ENCODE data around the gene SLC9A2. TPM values are rescaled to one million over a fixed set of nuclear protein-coding genes. Genes with fewer than 3 reads are reported as not detected.

Gene SLC9A2
- total and polyA plus RNA-seq, 7 donors: under 0.01 to 14.0 (median 6.0) TPM; not detected in 2

DNA sequence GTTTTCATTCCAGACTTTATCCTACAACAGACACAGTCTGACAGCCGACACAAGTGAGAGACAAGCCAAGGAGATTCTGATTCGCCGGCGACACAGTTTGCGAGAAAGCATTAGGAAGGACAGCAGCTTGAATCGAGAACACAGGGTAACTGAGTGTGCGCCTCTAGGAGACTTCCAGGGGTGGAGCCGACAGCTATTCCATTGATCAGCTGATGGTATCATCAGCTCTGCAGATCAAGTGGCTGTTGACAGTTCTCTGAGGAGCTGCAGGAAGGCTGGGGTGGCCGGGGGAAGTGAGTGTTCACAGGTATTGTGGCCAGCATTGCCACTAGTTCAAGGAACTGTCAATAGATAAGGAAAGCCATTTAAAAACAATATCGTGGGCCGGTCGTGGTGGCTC is 85.2 kb downstream of the SLC9A2 start:
- Histone ChIP-seq H3K36me3 (no peaks in the 10 kb centered on the region), H3K4me3 (no peak overlapping the region), H3K9me3 (no peaks in the 10 kb centered on the region), H3K4me1 (no peaks in the 10 kb centered on the region), H3K27ac (no peak overlapping the region), H3K27me3 (peaks cover 0 to 31% (median 6%) of the 10 kb centered on the region in 3 donors)
- 69 to 77% methylated on average over 12 of the region's 12 CpGs for WGBS, 2 donors
- TF ChIP-seq POLR2A (IDR thresholded peaks at IDR 0.05) (no peak), POLR2AphosphoS5 (IDR thresholded peaks at IDR 0.05) (no peak), EP300 (IDR thresholded peaks at IDR 0.05) (no peak), CTCF (IDR thresholded peaks at IDR 0.05) (no peak)
- DNase-seq: no peak
- intact Hi-C loops (cut with DNase I): loop anchor here (5.0 kb wide), 1 partner anchor 232 kb away; the partner anchor contains the start of gene SLC9A4

- Histone ChIP-seq H3K27me3 (peaks cover 0 to 29% (median 6%) of the 10 kb centered on the region in 3 donors), H3K9me3 (no peaks in the 10 kb centered on the region), H3K36me3 (no peaks in the 10 kb centered on the region), H3K27ac (no peak overlapping the region), H3K4me1 (no peaks in the 10 kb centered on the region), H3K4me3 (no peak overlapping the region)
- TF ChIP-seq CTCF (IDR thresholded peaks at IDR 0.05): no peak
- TF ChIP-seq POLR2AphosphoS5 (IDR thresholded peaks at IDR 0.05): no peak
- no peak for TF ChIP-seq POLR2A (IDR thresholded peaks at IDR 0.05)
- TF ChIP-seq EP300 (IDR thresholded peaks at IDR 0.05): no peak
- 88 to 92% methylated on average over 20 of the region's 20 CpGs for WGBS, 2 donors
- no peak for DNase-seq
- intact Hi-C loops (cut with DNase I): no loop called here
Observed at GRCh38 chr2:102707796-102708695, 88.7 kb downstream of the SLC9A2 start.

DNA sequence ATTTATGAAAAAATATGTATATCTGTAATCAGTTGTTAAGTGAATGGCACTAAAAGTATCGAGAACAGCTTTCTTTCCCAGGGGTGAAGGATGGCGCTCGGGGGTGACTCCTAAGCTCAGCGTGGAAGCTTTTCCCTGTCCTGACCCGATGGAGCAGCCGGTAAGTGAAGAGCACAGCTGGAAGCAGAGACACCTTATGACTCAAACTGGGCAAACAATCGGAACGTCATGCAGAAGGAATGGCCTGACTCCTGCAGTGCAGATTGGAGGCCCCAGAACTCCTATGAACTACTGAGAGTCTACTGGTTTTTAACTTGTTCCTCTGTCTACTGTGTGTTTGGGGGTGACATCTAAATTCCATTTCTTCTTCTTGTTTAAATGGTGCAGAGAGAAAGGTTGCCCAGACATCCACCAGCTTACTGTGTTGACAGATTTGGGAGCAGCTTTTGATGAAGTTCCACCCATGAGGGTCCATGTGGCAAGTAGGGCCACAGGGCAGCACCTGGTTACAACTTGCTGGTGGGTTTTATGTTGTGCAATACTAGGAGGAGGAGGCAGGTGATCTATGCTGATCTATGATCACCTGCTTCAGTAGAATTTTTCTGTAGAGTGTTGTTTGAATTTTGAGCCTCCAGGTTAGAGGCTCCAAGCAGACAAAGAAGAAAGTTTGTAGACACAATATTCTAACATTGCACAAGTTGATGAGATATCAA is 89.7 kb downstream of the SLC9A2 start:
- intact Hi-C loops (cut with DNase I): no loop called here
- Histone ChIP-seq H3K4me1 (no peaks in the 10 kb centered on the region), H3K9me3 (no peaks in the 10 kb centered on the region), H3K4me3 (no peak overlapping the region), H3K36me3 (no peaks in the 10 kb centered on the region), H3K27me3 (peaks cover 0 to 28% (median 6%) of the 10 kb centered on the region in 3 donors), H3K27ac (no peak overlapping the region)
- DNase-seq: no peak
- TF ChIP-seq POLR2A (IDR thresholded peaks at IDR 0.05): no peak
- TF ChIP-seq EP300 (IDR thresholded peaks at IDR 0.05): no peak
- no peak for TF ChIP-seq POLR2AphosphoS5 (IDR thresholded peaks at IDR 0.05)
- no peak for TF ChIP-seq CTCF (IDR thresholded peaks at IDR 0.05)
- WGBS, 2 donors: 56 to 80% methylated on average over 8 of the region's 8 CpGs

GRCh38 chr2:102717308-102718018 is 98.1 kb downstream of the SLC9A2 start:
- no peaks in the 10 kb centered on the region for H3K9me3 ChIP-seq
- DNase-seq: no peak
- H3K4me3 ChIP-seq: no peak overlapping the region
- no peaks in the 10 kb centered on the region for H3K4me1 ChIP-seq
- intact Hi-C loops (cut with DNase I): no loop called here
- no peak overlapping the region for H3K27ac ChIP-seq
- no peaks in the 10 kb centered on the region for H3K27me3 ChIP-seq
- TF ChIP-seq CTCF (IDR thresholded peaks at IDR 0.05) (no peak), POLR2A (IDR thresholded peaks at IDR 0.05) (no peak), EP300 (IDR thresholded peaks at IDR 0.05) (no peak), POLR2AphosphoS5 (IDR thresholded peaks at IDR 0.05) (no peak)
- 75 to 86% methylated on average over 5 of the region's 5 CpGs for WGBS, 2 donors
- H3K36me3 ChIP-seq: peaks cover 7 to 44% (median 21%) of the 10 kb centered on the region in 4 donors

Measured in sigmoid colon (tissue), 7 donors.